ENCODE results near the gene MCOLN2.

MCOLN2 gene

GRCh38 chr1:84975035-84975434 lies 21.9 kb downstream of the MCOLN2 start (continued):
- no peak for TF ChIP-seq ZC3H10 (CRISPR knock-in tag; IDR thresholded peaks at IDR 0.05)
- no peak for TF ChIP-seq ZNF8 (CRISPR knock-in tag; IDR thresholded peaks at IDR 0.05)

- ATAC-seq: no peak
- no peak for TF ChIP-seq TSHZ2 (CRISPR knock-in tag; IDR thresholded peaks at IDR 0.05)
- no peak for TF ChIP-seq CSDC2 (CRISPR knock-in tag; IDR thresholded peaks at IDR 0.05)
- no peak for TF ChIP-seq ZC3H10 (CRISPR knock-in tag; IDR thresholded peaks at IDR 0.05)
- TF ChIP-seq ZFP30 (CRISPR knock-in tag; IDR thresholded peaks at IDR 0.05): no peak
- no peak for TF ChIP-seq ARNTL (CRISPR knock-in tag; IDR thresholded peaks at IDR 0.05; ENCODE audit: borderline replicate concordance, low read depth)
These were observed 23.2 kb downstream of the MCOLN2 start for GRCh38 chr1:84973498-84974334.

- ATAC-seq: no peak
- no peak for TF ChIP-seq PPARA (CRISPR knock-in tag; IDR thresholded peaks at IDR 0.05; ENCODE audit: borderline replicate concordance)
- no peak for TF ChIP-seq ZNF8 (CRISPR knock-in tag; IDR thresholded peaks at IDR 0.05)
- no peak for TF ChIP-seq CSDC2 (CRISPR knock-in tag; IDR thresholded peaks at IDR 0.05)
- no peak for TF ChIP-seq PATZ1 (CRISPR knock-in tag; IDR thresholded peaks at IDR 0.05; ENCODE audit: borderline replicate concordance)
- TF ChIP-seq ESRRG (CRISPR knock-in tag; IDR thresholded peaks at IDR 0.05): no peak
- TF ChIP-seq CSRNP3 (CRISPR knock-in tag; IDR thresholded peaks at IDR 0.05): no peak
- no peak for TF ChIP-seq GLIS3 (CRISPR knock-in tag; IDR thresholded peaks at IDR 0.05)
- no peak for TF ChIP-seq SNAI2 (CRISPR knock-in tag; IDR thresholded peaks at IDR 0.05)
- TF ChIP-seq CREB5 (CRISPR knock-in tag; IDR thresholded peaks at IDR 0.05; ENCODE audit: low read depth): no peak
- no peak for TF ChIP-seq BACH2 (CRISPR knock-in tag; IDR thresholded peaks at IDR 0.05; ENCODE audit: borderline replicate concordance)
- no peak for TF ChIP-seq ZC3H10 (CRISPR knock-in tag; IDR thresholded peaks at IDR 0.05)
- no peak for TF ChIP-seq ISL1 (CRISPR knock-in tag; IDR thresholded peaks at IDR 0.05)
- TF ChIP-seq TSHZ2 (CRISPR knock-in tag; IDR thresholded peaks at IDR 0.05): no peak
- TF ChIP-seq POU6F1 (CRISPR knock-in tag; IDR thresholded peaks at IDR 0.05; ENCODE audit: borderline replicate concordance, low read depth): no peak
- no peak for TF ChIP-seq ZFP3 (CRISPR knock-in tag; IDR thresholded peaks at IDR 0.05)
- TF ChIP-seq ZNF565 (CRISPR knock-in tag; conservative IDR thresholded peaks at IDR 0.05; ENCODE audit: low read depth): no peak
- no peak for TF ChIP-seq RARB (CRISPR knock-in tag; IDR thresholded peaks at IDR 0.05)
- no peak for TF ChIP-seq ARNTL (CRISPR knock-in tag; IDR thresholded peaks at IDR 0.05; ENCODE audit: borderline replicate concordance, low read depth)
These were observed 24.4 kb downstream of the MCOLN2 start for GRCh38 chr1:84972377-84972987.

Measured in SK-N-SH treated with all-trans-retinoic acid at 6 μM for 48 hours (cell line).